Measurements from ENCODE around the gene NRG3.
"Not testable (repeated sequence)": the region's sequence is repeated elsewhere in the genome, so short reads cannot be mapped to it uniquely, and the experiment has no call there.

The NRG3 gene

GRCh38 chr10:82660986-82661385, 786.0 kb downstream of the NRG3 start:
- DNase-seq (ENCODE audit: low read depth in 4 of 4, low spot score in 1 of 4) = no peak

- DNase-seq (ENCODE audit: low read depth in 4 of 4, low spot score in 1 of 4) = no peak
Measured at GRCh38 chr10:82661701-82662100, 786.7 kb downstream of the NRG3 start.

- no peak for DNase-seq (ENCODE audit: low read depth in 4 of 4, low spot score in 1 of 4)
Measured at GRCh38 chr10:82668221-82668895, 793.4 kb downstream of the NRG3 start.

- no peak for DNase-seq (ENCODE audit: low read depth in 4 of 4, low spot score in 1 of 4)
Measured at GRCh38 chr10:82674036-82674435, 799.0 kb downstream of the NRG3 start.

GRCh38 chr10:82677932-82678331, 802.9 kb downstream of the NRG3 start:
- not testable (repeated sequence) for DNase-seq (ENCODE audit: low read depth in 4 of 4, low spot score in 1 of 4)

GRCh38 chr10:82678451-82678850, 803.5 kb downstream of the NRG3 start:
- DNase-seq (ENCODE audit: low read depth in 4 of 4, low spot score in 1 of 4) = not testable (repeated sequence)

GRCh38 chr10:82680608-82681007, 805.6 kb downstream of the NRG3 start:
- no peak for DNase-seq (ENCODE audit: low read depth in 4 of 4, low spot score in 1 of 4)

- no peak for DNase-seq (ENCODE audit: low read depth in 4 of 4, low spot score in 1 of 4)
Measured at GRCh38 chr10:82683945-82684344, 809.0 kb downstream of the NRG3 start.

- no peak for DNase-seq (ENCODE audit: low read depth in 4 of 4, low spot score in 1 of 4)
Measured at GRCh38 chr10:82685087-82685486, 810.1 kb downstream of the NRG3 start.

GRCh38 chr10:82691211-82691610, 816.2 kb downstream of the NRG3 start:
- no peak for DNase-seq (ENCODE audit: low read depth in 4 of 4, low spot score in 1 of 4)

GRCh38 chr10:82692458-82692857, 817.5 kb downstream of the NRG3 start:
- no peak for DNase-seq (ENCODE audit: low read depth in 4 of 4, low spot score in 1 of 4)

GRCh38 chr10:82721831-82722230, 846.8 kb downstream of the NRG3 start:
- DNase-seq (ENCODE audit: low read depth in 4 of 4, low spot score in 1 of 4) = no peak

- DNase-seq (ENCODE audit: low read depth in 4 of 4, low spot score in 1 of 4) = no peak
Measured at GRCh38 chr10:82722273-82722672, 847.3 kb downstream of the NRG3 start.

- no peak for DNase-seq (ENCODE audit: low read depth in 4 of 4, low spot score in 1 of 4)
Measured at GRCh38 chr10:82736305-82736704, 861.3 kb downstream of the NRG3 start.

GRCh38 chr10:82737549-82737948, 862.6 kb downstream of the NRG3 start:
- DNase-seq (ENCODE audit: low read depth in 4 of 4, low spot score in 1 of 4) = no peak

GRCh38 chr10:82738592-82738991, 863.6 kb downstream of the NRG3 start:
- no peak for DNase-seq (ENCODE audit: low read depth in 4 of 4, low spot score in 1 of 4)

- no peak for DNase-seq (ENCODE audit: low read depth in 4 of 4, low spot score in 1 of 4)
Measured at GRCh38 chr10:82742478-82742877, 867.5 kb downstream of the NRG3 start.

GRCh38 chr10:82742898-82743297, 867.9 kb downstream of the NRG3 start:
- no peak for DNase-seq (ENCODE audit: low read depth in 4 of 4, low spot score in 1 of 4)

GRCh38 chr10:82750538-82750937, 875.5 kb downstream of the NRG3 start:
- no peak for DNase-seq (ENCODE audit: low read depth in 4 of 4, low spot score in 1 of 4)

- no peak for DNase-seq (ENCODE audit: low read depth in 4 of 4, low spot score in 1 of 4)
Measured at GRCh38 chr10:82757397-82757796, 882.4 kb downstream of the NRG3 start.

GRCh38 chr10:82757901-82758300, 882.9 kb downstream of the NRG3 start:
- no peak for DNase-seq (ENCODE audit: low read depth in 4 of 4, low spot score in 1 of 4)

- no peak for DNase-seq (ENCODE audit: low read depth in 4 of 4, low spot score in 1 of 4)
Measured at GRCh38 chr10:82759050-82759449, 884.1 kb downstream of the NRG3 start.

GRCh38 chr10:82762641-82763040, 887.6 kb downstream of the NRG3 start:
- no peak for DNase-seq (ENCODE audit: low read depth in 4 of 4, low spot score in 1 of 4)

Measured in stimulated activated CD4-positive, alpha-beta T cell treated with anti-CD3 and anti-CD28 coated beads, Interleukin-1b, Interleukin-23, amount 100 ng/mL, for 24 hours (primary cell).